Regular cardiac myocyte (primary cell): ENCODE data around the gene SPHK1. TPM values are rescaled to one million over a fixed set of nuclear protein-coding genes. Genes with fewer than 3 reads are reported as not detected.

Source experiments
- total RNA-seq: library from RNA; depleted of rRNA; stranded (reverse); fragments of >200 nt; gene quantifications from 2 replicates; pipeline ENCODE4 v1.2.3, GENCODE V29; 2014

The SPHK1 gene, protein sequence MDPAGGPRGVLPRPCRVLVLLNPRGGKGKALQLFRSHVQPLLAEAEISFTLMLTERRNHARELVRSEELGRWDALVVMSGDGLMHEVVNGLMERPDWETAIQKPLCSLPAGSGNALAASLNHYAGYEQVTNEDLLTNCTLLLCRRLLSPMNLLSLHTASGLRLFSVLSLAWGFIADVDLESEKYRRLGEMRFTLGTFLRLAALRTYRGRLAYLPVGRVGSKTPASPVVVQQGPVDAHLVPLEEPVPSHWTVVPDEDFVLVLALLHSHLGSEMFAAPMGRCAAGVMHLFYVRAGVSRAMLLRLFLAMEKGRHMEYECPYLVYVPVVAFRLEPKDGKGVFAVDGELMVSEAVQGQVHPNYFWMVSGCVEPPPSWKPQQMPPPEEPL
- total RNA-seq = 63.7 and 160 TPM in 2 replicates

DNA sequence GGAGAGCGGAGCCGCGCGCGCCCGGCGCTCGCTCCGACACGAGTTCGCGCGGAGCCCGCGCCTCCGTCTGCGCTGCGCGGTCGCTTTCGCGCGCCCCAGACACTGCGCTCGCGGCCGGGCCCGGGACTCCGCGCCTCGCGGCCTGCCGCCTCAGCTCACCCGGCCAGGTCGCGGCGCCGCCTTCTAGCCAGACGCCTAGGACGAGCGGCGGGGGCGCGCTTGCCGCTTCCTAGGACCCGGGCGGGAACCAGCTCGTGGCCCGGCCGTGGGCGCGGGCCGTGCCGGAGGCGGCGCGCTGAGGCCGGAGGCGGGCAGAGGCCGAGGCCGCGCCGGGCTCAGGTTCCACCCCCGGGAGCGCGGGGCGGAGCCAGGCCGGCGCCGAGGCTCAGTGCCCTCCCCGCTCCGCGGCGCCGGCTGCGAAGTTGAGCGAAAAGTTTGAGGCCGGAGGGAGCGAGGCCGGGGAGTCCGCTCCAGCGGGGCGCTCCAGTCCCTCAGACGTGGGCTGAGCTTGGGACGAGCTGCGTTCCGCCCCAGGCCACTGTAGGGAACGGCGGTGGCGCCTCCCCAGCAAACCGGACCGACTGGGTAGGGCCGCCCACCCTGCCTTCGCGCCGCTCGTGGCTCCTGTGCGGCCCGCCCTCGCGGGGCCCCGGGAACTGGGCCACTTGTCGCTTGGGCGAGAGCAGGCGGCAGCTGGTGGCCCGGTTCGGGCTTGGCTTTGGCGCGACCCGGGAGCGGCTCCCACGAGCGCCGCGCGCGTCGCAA is at the start of gene SPHK1:
Gene SPHK1, plus strand, starts transcription at position 388 of the 765 bp plus-strand sequence. CDS start 1,036 bp downstream, outside the sequence.

DNA sequence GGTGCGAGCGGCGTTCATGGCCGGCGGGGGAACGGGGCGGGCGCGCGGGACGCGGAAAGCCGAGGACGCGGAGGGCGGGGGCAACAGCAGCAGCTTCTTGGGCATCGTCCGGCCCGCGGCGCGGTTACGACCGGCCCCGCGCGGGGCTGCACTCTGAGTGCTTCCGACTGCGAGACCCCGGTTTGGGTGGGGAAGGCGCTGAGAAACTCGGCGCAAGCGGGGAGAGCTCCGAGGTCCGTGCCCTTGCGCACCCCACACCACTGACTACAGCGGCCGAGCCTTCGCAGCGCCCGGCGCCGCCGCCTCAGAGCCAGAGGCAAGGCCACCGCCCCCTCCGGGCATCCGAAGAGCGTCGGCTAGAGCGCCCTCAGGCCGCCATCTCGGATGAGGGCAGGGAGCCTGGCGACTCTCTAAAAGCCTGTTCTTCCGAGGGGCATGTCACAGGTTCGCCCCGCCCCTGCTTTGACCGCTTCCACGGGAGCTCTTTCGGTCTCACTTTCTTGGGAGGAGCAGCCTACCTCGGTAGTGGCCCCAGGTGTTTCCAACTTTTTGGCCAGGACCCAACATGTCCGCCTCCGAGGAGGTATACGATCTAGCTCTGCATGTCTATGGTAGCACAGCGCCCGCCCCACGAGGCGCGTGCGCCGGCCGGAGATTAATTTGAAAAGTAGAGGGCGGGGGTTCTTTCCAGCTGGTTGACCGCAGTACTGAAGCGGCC is 30.7 kb upstream of the SPHK1 start, which contains the start of gene PRPSAP1:
Gene PRPSAP1, minus strand, starts transcription at position 318 of the 718 bp plus-strand sequence. Its CDS starts 213 bp downstream, at position 105.

Other genes with a start within 250 kb of the SPHK1 start
- not detected in 2 replicates for gene FOXJ1, start 243.4 kb upstream of the SPHK1 start, total RNA-seq
- under 0.01 TPM in 2 replicates for gene RNF157, start 144.1 kb upstream of the SPHK1 start, total RNA-seq
- gene UBALD2, start 119.3 kb upstream of the SPHK1 start, total RNA-seq = 1.7 and 2.9 TPM in 2 replicates
- gene QRICH2, start 76.3 kb upstream of the SPHK1 start, total RNA-seq = 2.7 and 2.8 TPM in 2 replicates
- gene PRPSAP1, start 30.7 kb upstream of the SPHK1 start, total RNA-seq = 29.9 and 39.1 TPM in 2 replicates
- gene UBE2O, start 68.5 kb downstream of the SPHK1 start, total RNA-seq = 17.5 and 28.4 TPM in 2 replicates
- gene AANAT, start 83.0 kb downstream of the SPHK1 start, total RNA-seq = not detected in 2 replicates
- 3.1 and 8.2 TPM in 2 replicates for gene RHBDF2, start 116.8 kb downstream of the SPHK1 start, total RNA-seq
- 25.1 and 65.4 TPM in 2 replicates for gene CYGB, start 153.1 kb downstream of the SPHK1 start, total RNA-seq
- gene PRCD, start 155.4 kb downstream of the SPHK1 start, total RNA-seq = 1.9 and 11.0 TPM in 2 replicates
- 0.96 and 1.1 TPM in 2 replicates for gene ST6GALNAC2, start 201.3 kb downstream of the SPHK1 start, total RNA-seq